Astrocyte of the spinal cord (primary cell): ENCODE results near the gene AKAP9.

ENCODE experiments used
- DNase-seq: peaks from one replicate; pipeline ENCODE4 v3.0.0; 2011; ENCODE audit warnings: low read depth, low spot score
- H3K4me3 ChIP-seq: 2 replicates; pipeline ENCODE4 v1.5.1; 2011; ENCODE audit warnings: low read depth, mild to moderate bottlenecking, low read length, moderate library complexity
- CTCF ChIP-seq: IDR thresholded peaks from 2 replicates; pipeline ENCODE4 v1.5.1; 2012; ENCODE audit warnings: low read depth, mild to moderate bottlenecking, low read length, inconsistent platforms
- in situ Hi-C: cut with HindIII; loops from 2 replicates; pipeline ENCODE4 v1.10.0; 2017; ENCODE audit warnings: low sequenced_read_pairs

Gene AKAP9

GRCh38 chr7:91899563-91899962 lies 41.1 kb upstream of the AKAP9 start:
- no peak overlapping the region for H3K4me3 ChIP-seq
- TF ChIP-seq CTCF = no peak
- no peak for DNase-seq
- in situ Hi-C loops = no loop called here

- H3K4me3 ChIP-seq = no peak overlapping the region
- in situ Hi-C loops = no loop called here
- TF ChIP-seq CTCF = no peak
- DNase-seq = no peak
These were observed 30.5 kb upstream of the AKAP9 start for GRCh38 chr7:91910171-91910570.

GRCh38 chr7:91911121-91911520 lies 29.5 kb upstream of the AKAP9 start:
- DNase-seq = no peak
- H3K4me3 ChIP-seq = no peak overlapping the region
- TF ChIP-seq CTCF = no peak
- in situ Hi-C loops = no loop called here

GRCh38 chr7:91912494-91912893 lies 28.2 kb upstream of the AKAP9 start:
- peak; percentile 63 for DNase-seq
- in situ Hi-C loops = no loop called here
- no peak for TF ChIP-seq CTCF
- no peak overlapping the region for H3K4me3 ChIP-seq

GRCh38 chr7:91913612-91914011 lies 27.1 kb upstream of the AKAP9 start:
- no peak overlapping the region for H3K4me3 ChIP-seq
- DNase-seq = peak; percentile 35
- no peak for TF ChIP-seq CTCF
- in situ Hi-C loops = no loop called here

- no peak for TF ChIP-seq CTCF
- H3K4me3 ChIP-seq = no peak overlapping the region
- DNase-seq = peak; percentile 68
- in situ Hi-C loops = no loop called here
These were observed 25.1 kb upstream of the AKAP9 start for GRCh38 chr7:91915401-91916050.

- H3K4me3 ChIP-seq = no peak overlapping the region
- TF ChIP-seq CTCF = no peak
- DNase-seq = no peak
- in situ Hi-C loops = no loop called here
These were observed 24.6 kb upstream of the AKAP9 start for GRCh38 chr7:91916051-91916440.
